Activated B cell treated with CpG ODN at 0.5 μM for 24 hours (primary cell): ENCODE data around the gene CAMSAP1. TPM values are rescaled to one million over a fixed set of nuclear protein-coding genes. Genes with fewer than 3 reads are reported as not detected.
A peak's percentile ranks its signal among the peaks of the same experiment; 100 is the strongest.

Experiments used
- ATAC-seq: fragments of 200-7000 bp; cut with Tn5 transposase; one replicate; pipeline ENCODE4 v1.10.0; 2021; ENCODE audit warnings: low read depth, mild to moderate bottlenecking, moderate library complexity
- CTCF ChIA-PET: fragments of 350-600 bp; sonication (Branson Sonifier 250); formaldehyde crosslinking; loops from one replicate; lab custom pipeline; 2021; ENCODE audit warnings: antibody characterized with exemption; lab: Charles Lee
- POLR2A ChIA-PET: fragments of 350-600 bp; sonication (Branson Sonifier 250); formaldehyde crosslinking; loops from one replicate; lab custom pipeline; 2021; ENCODE audit warnings: antibody characterized with exemption; lab: Charles Lee
- DNase-seq: peaks from one replicate; pipeline ENCODE4 v3.0.0; 2022
- H3K27ac Mint-ChIP-seq: one replicate; pipeline ENCODE4 v1.8.0; 2020; ENCODE audit warnings: mixed read lengths
- H3K27me3 Mint-ChIP-seq: one replicate; pipeline ENCODE4 v1.8.0; 2021; ENCODE audit warnings: mixed read lengths
- H3K36me3 Mint-ChIP-seq: one replicate; pipeline ENCODE4 v1.8.0; 2021; ENCODE audit warnings: low read depth, mixed read lengths
- H3K4me1 Mint-ChIP-seq: one replicate; pipeline ENCODE4 v1.8.0; 2021; ENCODE audit warnings: mixed read lengths
- H3K4me3 Mint-ChIP-seq: one replicate; pipeline ENCODE4 v1.8.0; 2020; ENCODE audit warnings: mild to moderate bottlenecking, mixed read lengths
- H3K9me3 Mint-ChIP-seq: one replicate; pipeline ENCODE4 v1.8.0; 2020; ENCODE audit warnings: mixed read lengths
- CTCF ChIP-seq: fragments of 200-600 bp; IDR thresholded peaks from one replicate; pipeline ENCODE4 v1.8.0; 2022; ENCODE audit warnings: antibody characterized with exemption, mild to moderate bottlenecking
- intact Hi-C: fragments of 100-400 bp; cut with micrococcal nuclease; formaldehyde crosslinking; loops from one replicate; pipeline ENCODE4 v1.15.1; 2024
- total RNA-seq: library from RNA; stranded (reverse); gene quantifications from 2 replicates; pipeline ENCODE4 v1.2.3, GENCODE V29; 2022

Gene CAMSAP1
- total RNA-seq, 1 donor from 2014 or later = 16.9 TPM

- POLR2A ChIA-PET = no interaction called here
- no peaks in the 10 kb centered on the region for H3K27me3 Mint-ChIP-seq
- H3K27ac Mint-ChIP-seq = peak overlapping the region; percentile 69
These were observed 1.7 kb downstream of the CAMSAP1 start for GRCh38 chr9:135905380-135906258.

GRCh38 chr9:135903786-135904520, 3.4 kb downstream of the CAMSAP1 start:
- H3K4me1 Mint-ChIP-seq = peaks cover 33% of the 10 kb centered on the region
- no peak overlapping the region for H3K27ac Mint-ChIP-seq
- no peak overlapping the region for H3K4me3 Mint-ChIP-seq
- intact Hi-C loops = no loop called here
- no peaks in the 10 kb centered on the region for H3K27me3 Mint-ChIP-seq
- CTCF ChIA-PET = no interaction called here
- ATAC-seq (no peak), DNase-seq (no peak)
- no peak for TF ChIP-seq CTCF
- H3K36me3 Mint-ChIP-seq = peaks cover 2% of the 10 kb centered on the region
- POLR2A ChIA-PET = no interaction called here
- peaks cover under 1% of the 10 kb centered on the region for H3K9me3 Mint-ChIP-seq

More at GRCh38 chr9:135905380-135906258, 1.7 kb downstream of the CAMSAP1 start:
- H3K36me3 Mint-ChIP-seq = peaks cover 14% of the 10 kb centered on the region
- CTCF ChIA-PET = no interaction called here
- no peak for TF ChIP-seq CTCF
- DNase-seq = no peak
- peak overlapping the region; percentile 77 for H3K4me3 Mint-ChIP-seq
- no peaks in the 10 kb centered on the region for H3K9me3 Mint-ChIP-seq
- ATAC-seq = no peak
- intact Hi-C loops = loop anchor here (5.0 kb wide), 2 partner anchors 43 to 577 kb away; partner anchors contain the start of gene SEC16A
- peaks cover 36% of the 10 kb centered on the region for H3K4me1 Mint-ChIP-seq

- ChIA-PET POLR2A (no interaction called here), CTCF (no interaction called here)
- TF ChIP-seq CTCF = no peak
- ATAC-seq (no peak), DNase-seq (no peak)
- Mint-ChIP-seq H3K4me3 (no peak overlapping the region), H3K27ac (no peak overlapping the region), H3K27me3 (no peaks in the 10 kb centered on the region), H3K36me3 (no peaks in the 10 kb centered on the region), H3K9me3 (peaks cover 2% of the 10 kb centered on the region), H3K4me1 (peaks cover 30% of the 10 kb centered on the region)
- intact Hi-C loops = no loop called here
These were observed 4.0 kb downstream of the CAMSAP1 start for GRCh38 chr9:135903358-135903656.

- peaks cover 33% of the 10 kb centered on the region for H3K4me1 Mint-ChIP-seq
- CTCF ChIA-PET = no interaction called here
- no peaks in the 10 kb centered on the region for H3K36me3 Mint-ChIP-seq
- H3K27ac Mint-ChIP-seq = no peak overlapping the region
- no peak for TF ChIP-seq CTCF
- peaks cover 2% of the 10 kb centered on the region for H3K9me3 Mint-ChIP-seq
- intact Hi-C loops = no loop called here
- DNase-seq = no peak
- POLR2A ChIA-PET = no interaction called here
- no peak overlapping the region for H3K4me3 Mint-ChIP-seq
- ATAC-seq = no peak
- no peaks in the 10 kb centered on the region for H3K27me3 Mint-ChIP-seq
These were observed 4.5 kb downstream of the CAMSAP1 start for GRCh38 chr9:135902655-135903357.

- CTCF ChIA-PET = no interaction called here
- peaks cover 33% of the 10 kb centered on the region for H3K4me1 Mint-ChIP-seq
- H3K27me3 Mint-ChIP-seq = no peaks in the 10 kb centered on the region
- intact Hi-C loops = no loop called here
- no peak overlapping the region for H3K27ac Mint-ChIP-seq
- no peak overlapping the region for H3K4me3 Mint-ChIP-seq
- H3K9me3 Mint-ChIP-seq = peaks cover 2% of the 10 kb centered on the region
- POLR2A ChIA-PET = no interaction called here
- ATAC-seq (no peak), DNase-seq (no peak)
- no peaks in the 10 kb centered on the region for H3K36me3 Mint-ChIP-seq
- no peak for TF ChIP-seq CTCF
These were observed 5.5 kb downstream of the CAMSAP1 start for GRCh38 chr9:135901826-135902225.
